HG03460 (cell line): ENCODE results near the gene LRRC8E.
"Not testable (repeated sequence)": the region's sequence is repeated elsewhere in the genome, so short reads cannot be mapped to it uniquely, and the experiment has no call there.

Experiments
- ATAC-seq: cut with Tn5 transposase; IDR thresholded peaks from one replicate; pipeline ENCODE4 v1.9.1; 2021; ENCODE audit not compliant: unreplicated experiment

Gene LRRC8E

GRCh38 chr19:7853770-7854128 lies 34.6 kb upstream of the LRRC8E start:
- ATAC-seq, result no peak

- no peak for ATAC-seq
Measured at GRCh38 chr19:7855426-7856108, 32.7 kb upstream of the LRRC8E start.

GRCh38 chr19:7856109-7856591 lies 32.2 kb upstream of the LRRC8E start:
- ATAC-seq, result no peak

- ATAC-seq, result no peak
Measured at GRCh38 chr19:7856679-7857663, 31.3 kb upstream of the LRRC8E start.

GRCh38 chr19:7857727-7858108 lies 30.6 kb upstream of the LRRC8E start:
- ATAC-seq, result no peak

GRCh38 chr19:7858109-7858770 lies 30.1 kb upstream of the LRRC8E start:
- ATAC-seq, result no peak

- not testable (repeated sequence) for ATAC-seq
Measured at GRCh38 chr19:7859087-7859486, 29.2 kb upstream of the LRRC8E start.

- no peak for ATAC-seq
Measured at GRCh38 chr19:7859831-7860713, 28.2 kb upstream of the LRRC8E start.

GRCh38 chr19:7860714-7861618 lies 27.3 kb upstream of the LRRC8E start:
- ATAC-seq, result no peak

GRCh38 chr19:7861619-7862412 lies 26.5 kb upstream of the LRRC8E start:
- ATAC-seq, result no peak

- no peak for ATAC-seq
Measured at GRCh38 chr19:7862413-7862951, 25.8 kb upstream of the LRRC8E start.

- no peak for ATAC-seq
Measured at GRCh38 chr19:7863157-7863970, 24.9 kb upstream of the LRRC8E start.

GRCh38 chr19:7863971-7864689 lies 24.2 kb upstream of the LRRC8E start:
- no peak for ATAC-seq

- ATAC-seq, result no peak
Measured at GRCh38 chr19:7864690-7865074, 23.6 kb upstream of the LRRC8E start.

- no peak for ATAC-seq
Measured at GRCh38 chr19:7865262-7865911, 22.9 kb upstream of the LRRC8E start.

- no peak for ATAC-seq
Measured at GRCh38 chr19:7866399-7867091, 21.8 kb upstream of the LRRC8E start.
